Lower leg skin (tissue), 3 donors: ENCODE measurements around the gene SH3BGRL3.
"Not testable (repeated sequence)": the region's sequence is repeated elsewhere in the genome, so short reads cannot be mapped to it uniquely, and the experiment has no call there.

Source experiments
- POLR2A ChIP-seq, 2 donors: fragments of 450-650 bp; IDR thresholded peaks; one replicate each; pipeline ENCODE4 v1.6.1; 2016 to 2017; ENCODE audit warnings: antibody characterized with exemption in 2 of 2, mild to moderate bottlenecking in 1 of 2, moderate library complexity in 1 of 2
- TF ChIP-seq, protein P1 (sequence below), 3 donors: fragments of 450-650 bp; IDR thresholded peaks; one replicate each; pipeline ENCODE4 v1.5.1; 2016; ENCODE audit warnings: antibody characterized with exemption in 3 of 3, mild to moderate bottlenecking in 3 of 3, moderate library complexity in 2 of 3

DNA sequence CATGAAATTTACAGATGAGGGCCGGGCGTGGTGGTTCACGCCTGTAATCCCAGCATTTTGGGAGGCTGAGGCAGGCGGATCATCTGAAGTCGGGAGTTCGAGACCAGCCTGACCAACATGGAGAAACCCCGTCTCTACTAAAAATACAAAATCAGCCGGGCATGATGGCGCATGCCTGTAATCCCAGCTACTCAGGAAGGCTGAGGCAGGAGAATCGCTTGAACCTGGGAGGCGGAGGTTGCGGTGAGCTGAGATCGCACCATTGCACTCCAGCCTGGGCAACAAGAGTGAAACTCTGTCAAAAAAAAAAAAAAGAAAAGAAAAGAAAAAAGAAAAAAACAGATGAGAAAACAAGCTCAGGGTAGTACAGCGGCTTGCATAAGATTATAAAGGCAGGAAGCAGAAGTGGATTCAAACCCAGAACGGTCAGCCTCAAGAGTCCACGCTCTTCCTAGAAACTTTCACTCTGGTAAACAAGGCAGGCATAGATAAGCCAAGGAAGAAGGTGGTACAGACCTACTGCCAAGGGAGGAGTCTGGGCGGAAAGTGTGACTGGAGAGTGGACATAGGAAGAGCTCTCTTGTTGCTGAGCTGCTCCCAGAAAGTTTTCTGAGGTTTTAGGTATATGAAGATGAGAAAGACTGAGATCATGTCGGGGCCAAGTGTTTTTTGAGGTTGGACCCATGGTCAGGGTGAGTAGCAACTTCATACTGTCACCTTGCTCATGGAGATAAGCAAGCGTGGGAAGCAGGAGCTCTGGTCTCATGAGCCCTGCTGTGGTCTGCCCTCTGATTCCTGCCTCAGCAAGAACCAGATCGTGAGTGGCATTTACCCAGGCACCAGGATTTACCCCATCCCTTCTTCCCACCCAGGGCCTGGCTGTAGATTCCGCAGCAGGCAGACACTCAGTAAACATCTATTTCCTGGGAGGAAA lies 28.3 kb downstream of the SH3BGRL3 start:
- TF ChIP-seq POLR2A (IDR thresholded peaks at IDR 0.05) = not testable (repeated sequence)
- TF ChIP-seq, protein P1, sequence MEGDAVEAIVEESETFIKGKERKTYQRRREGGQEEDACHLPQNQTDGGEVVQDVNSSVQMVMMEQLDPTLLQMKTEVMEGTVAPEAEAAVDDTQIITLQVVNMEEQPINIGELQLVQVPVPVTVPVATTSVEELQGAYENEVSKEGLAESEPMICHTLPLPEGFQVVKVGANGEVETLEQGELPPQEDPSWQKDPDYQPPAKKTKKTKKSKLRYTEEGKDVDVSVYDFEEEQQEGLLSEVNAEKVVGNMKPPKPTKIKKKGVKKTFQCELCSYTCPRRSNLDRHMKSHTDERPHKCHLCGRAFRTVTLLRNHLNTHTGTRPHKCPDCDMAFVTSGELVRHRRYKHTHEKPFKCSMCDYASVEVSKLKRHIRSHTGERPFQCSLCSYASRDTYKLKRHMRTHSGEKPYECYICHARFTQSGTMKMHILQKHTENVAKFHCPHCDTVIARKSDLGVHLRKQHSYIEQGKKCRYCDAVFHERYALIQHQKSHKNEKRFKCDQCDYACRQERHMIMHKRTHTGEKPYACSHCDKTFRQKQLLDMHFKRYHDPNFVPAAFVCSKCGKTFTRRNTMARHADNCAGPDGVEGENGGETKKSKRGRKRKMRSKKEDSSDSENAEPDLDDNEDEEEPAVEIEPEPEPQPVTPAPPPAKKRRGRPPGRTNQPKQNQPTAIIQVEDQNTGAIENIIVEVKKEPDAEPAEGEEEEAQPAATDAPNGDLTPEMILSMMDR (IDR thresholded peaks at IDR 0.05) = not testable (repeated sequence)
